Endothelial cell of umbilical vein (primary cell): ENCODE results near the gene NTN5. TPM values are rescaled to one million over a fixed set of nuclear protein-coding genes. Genes with fewer than 3 reads are reported as not detected.

Experiments used
- BruUV-seq: library from RNA; stranded (reverse); fragments of 400-500 nt; replicated peaks from 2 replicates; lab custom pipeline; 2021; lab: Mats Ljungman, UMichigan
- CTCF ChIA-PET: fragments of 300-600, 350-600 bp; sonication (Branson Sonifier 250); formaldehyde crosslinking; loops from one replicate; lab custom pipeline; 2021; ENCODE audit warnings: antibody characterized with exemption, inconsistent platforms; lab: Charles Lee
- POLR2A ChIA-PET: fragments of 300-600, 350-600 bp; sonication (Branson Sonifier 250); formaldehyde crosslinking; loops from one replicate; lab custom pipeline; 2021; ENCODE audit warnings: antibody characterized with exemption, inconsistent platforms; lab: Charles Lee
- DNase-seq: peaks from one replicate; pipeline ENCODE4 v3.0.0-alpha.2; 2011; ENCODE audit warnings: low read depth, low spot score
- FAIRE-seq: peaks from 2 replicates; lab custom pipeline; 2011; peaks lifted over from hg19 to GRCh38; lab: Jason Lieb, UNC
- H2AFZ ChIP-seq: 2 replicates; pipeline ENCODE4 v1.6.0; 2012; ENCODE audit warnings: low read depth, low read length, control low read depth, inconsistent platforms
- H3K27ac ChIP-seq: 2 replicates; pipeline ENCODE4 v1.5.1; 2011; ENCODE audit warnings: low read depth, mild to moderate bottlenecking, control low read depth, low read length, moderate library complexity; ENCODE audit not compliant: insufficient read depth
- H3K27me3 ChIP-seq, 2 experiments: 2 replicates each; pipeline versions ENCODE4 v1.6.0 to v1.6.1; 2011; ENCODE audit warnings: low read length in 2 of 2, mixed read lengths in 1 of 2; ENCODE audit not compliant: control insufficient read depth in 2 of 2, insufficient read depth in 2 of 2
- H3K36me3 ChIP-seq, 2 experiments: 2 replicates in 1 of 2; 3 replicates in 1 of 2; pipeline ENCODE4 v1.5.1; 2011; ENCODE audit warnings: low read length in 2 of 2, mild to moderate bottlenecking in 1 of 2, moderate library complexity in 1 of 2; ENCODE audit not compliant: control insufficient read depth in 2 of 2, insufficient read depth in 2 of 2; ENCODE audit errors: extremely low read depth in 1 of 2
- H3K4me1 ChIP-seq: 3 replicates; pipeline ENCODE4 v1.5.1; 2011; ENCODE audit warnings: mild to moderate bottlenecking, low read length; ENCODE audit not compliant: control insufficient read depth, insufficient read depth; ENCODE audit errors: extremely low read depth
- H3K4me2 ChIP-seq: 2 replicates; pipeline ENCODE4 v1.6.1; 2011; ENCODE audit warnings: low read length, control low read depth, mixed read lengths; ENCODE audit not compliant: insufficient read depth
- H3K4me3 ChIP-seq, 3 experiments: fragments of 200-600 bp in 1 of 3; sonication (generic), shearing (Covaris generic) in 1 of 3; replicated peaks in 1 of 3; 2 replicates each; pipeline ENCODE4 v1.5.1; 2011 to 2016; ENCODE audit warnings: control low read depth in 3 of 3, low read length in 3 of 3, mild to moderate bottlenecking in 2 of 3, inconsistent platforms in 1 of 3, low read depth in 1 of 3, moderate library complexity in 1 of 3; ENCODE audit not compliant: insufficient read depth in 1 of 3
- H3K79me2 ChIP-seq: 2 replicates; pipeline ENCODE4 v1.6.0; 2012; ENCODE audit warnings: low read length, inconsistent platforms; ENCODE audit not compliant: control insufficient read depth, insufficient read depth
- H3K9ac ChIP-seq: replicated peaks from 2 replicates; pipeline ENCODE3; 2011; ENCODE audit warnings: low read length, control low read depth; ENCODE audit not compliant: insufficient read depth; ENCODE audit errors: extremely low read depth
- H3K9me1 ChIP-seq: replicated peaks from 3 replicates; pipeline ENCODE4 v1.6.0; 2011; ENCODE audit warnings: mild to moderate bottlenecking, low read length; ENCODE audit not compliant: control insufficient read depth, insufficient read depth; ENCODE audit errors: extremely low read depth
- H3K9me3 ChIP-seq: replicated peaks from 2 replicates; pipeline ENCODE4 v1.5.1; 2012; ENCODE audit warnings: low read length, inconsistent platforms; ENCODE audit not compliant: control insufficient read depth, insufficient read depth
- H4K20me1 ChIP-seq: replicated peaks from 2 replicates; pipeline ENCODE3; 2011; ENCODE audit warnings: mild to moderate bottlenecking, low read length; ENCODE audit not compliant: control insufficient read depth, insufficient read depth; ENCODE audit errors: extremely low read depth
- CTCF ChIP-seq, 2 donors: IDR thresholded peaks; 1 replicate in 1 of 2; 2 replicates in 1 of 2; pipeline ENCODE4 v1.5.1; 2011; ENCODE audit warnings: low read length in 2 of 2, mild to moderate bottlenecking in 2 of 2, moderate library complexity in 2 of 2, control low read depth in 1 of 2, inconsistent platforms in 1 of 2, low read depth in 1 of 2; ENCODE audit not compliant: insufficient read depth in 1 of 2; ENCODE audit errors: extremely low read depth in 1 of 2
- EZH2 ChIP-seq: IDR thresholded peaks from 2 replicates; pipeline ENCODE4 v1.6.1; 2012; ENCODE audit warnings: borderline replicate concordance, low read depth, mild to moderate bottlenecking, moderate library complexity, low read length, inconsistent platforms; ENCODE audit not compliant: severe bottlenecking
- FOS ChIP-seq: IDR thresholded peaks from 2 replicates; pipeline ENCODE4 v1.6.1; 2011; ENCODE audit warnings: mild to moderate bottlenecking, low read length, moderate library complexity, borderline replicate concordance; ENCODE audit not compliant: insufficient read depth
- GATA2 ChIP-seq: IDR thresholded peaks from 2 replicates; pipeline ENCODE4 v1.7.0; 2011; ENCODE audit warnings: low read depth, mild to moderate bottlenecking, moderate library complexity, mixed read lengths, low read length; ENCODE audit not compliant: insufficient read length, insufficient read depth
- JUN ChIP-seq: IDR thresholded peaks from 2 replicates; pipeline ENCODE4 v1.6.1; 2011; ENCODE audit warnings: borderline replicate concordance, low read depth; ENCODE audit not compliant: insufficient read length, insufficient read depth
- MAX ChIP-seq: IDR thresholded peaks from 2 replicates; pipeline ENCODE4 v1.6.1; 2011; ENCODE audit not compliant: insufficient read depth, insufficient read length
- MYC ChIP-seq: IDR thresholded peaks from one replicate; pipeline ENCODE4 v1.6.1; 2011; ENCODE audit warnings: mild to moderate bottlenecking, low read depth, low read length
- POLR2A ChIP-seq: IDR thresholded peaks from 2 replicates; pipeline ENCODE4 v1.6.1; 2012; ENCODE audit warnings: low read depth, mild to moderate bottlenecking, control low read depth, low read length
- POLR2AphosphoS5 ChIP-seq: IDR thresholded peaks from 2 replicates; pipeline ENCODE4 v1.6.1; 2012; ENCODE audit warnings: low read depth, mild to moderate bottlenecking, control low read depth, low read length, moderate library complexity; ENCODE audit not compliant: insufficient read depth
- dilution Hi-C: fragments of 300-500 bp; cut with MboI; formaldehyde crosslinking; loops from one replicate; pipeline ENCODE4 v1.15.0; 2019; ENCODE audit warnings: low sequenced_read_pairs; ENCODE audit not compliant: extremely low pct_ligation_motif_present
- intact Hi-C: fragments of 100-400 bp; cut with micrococcal nuclease; formaldehyde crosslinking; loops from one replicate; pipeline ENCODE4 v1.10.0; 2022
- polyA plus RNA-seq, 4 experiments: library from polyadenylated mRNA; depleted of rRNA in 3 of 4; stranded (reverse) in 3 of 4; unstranded in 1 of 4; fragments of >200 nt; gene quantifications; 2 replicates each; pipeline versions ENCODE4 v1.2.1 to v1.2.3, GENCODE V29; 2011 to 2012; ENCODE audit warnings: missing spikeins in 1 of 4
- total RNA-seq: library from RNA; stranded (reverse); gene quantifications from 2 replicates; pipeline ENCODE4 v1.2.3, GENCODE V29; 2021

NTN5 gene
- total and polyA plus RNA-seq, 2 donors (not counting 3 experiments of a cell fraction or from before 2014, with no cell fraction given): 0.11 TPM; not detected in 1

DNA sequence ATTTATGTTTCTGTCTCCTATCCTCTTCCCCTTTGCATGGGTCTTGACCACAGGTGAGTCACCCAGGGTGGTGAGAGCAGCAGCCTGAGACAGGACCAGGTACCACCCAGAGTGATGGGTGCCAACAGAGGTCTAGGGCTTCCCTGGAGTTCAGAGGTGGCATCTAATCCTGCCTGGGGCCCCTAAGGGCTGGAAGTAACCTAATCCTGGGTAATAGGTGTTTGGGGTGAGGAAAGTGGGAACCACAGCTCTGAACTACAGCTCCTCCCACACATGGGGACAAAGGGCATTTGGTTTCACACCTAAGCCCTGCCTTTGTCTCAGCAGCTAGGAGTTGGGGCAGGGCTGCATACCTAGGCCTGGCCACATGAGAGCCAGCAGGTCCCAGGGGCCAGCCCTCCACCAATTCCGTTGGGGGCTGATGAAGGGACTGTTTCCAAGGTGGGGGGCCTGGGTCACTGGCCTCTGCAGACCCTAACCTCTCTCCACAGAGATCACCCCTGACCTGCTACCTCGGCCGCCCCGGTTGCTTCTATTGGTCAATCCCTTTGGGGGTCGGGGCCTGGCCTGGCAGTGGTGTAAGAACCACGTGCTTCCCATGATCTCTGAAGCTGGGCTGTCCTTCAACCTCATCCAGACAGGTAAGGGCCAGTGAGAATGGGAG is 45.5 kb downstream of the NTN5 start:
- no peaks in the 10 kb centered on the region for H3K27me3 ChIP-seq
- dilution Hi-C loops: no loop called here
- POLR2A ChIA-PET: no interaction called here
- intact Hi-C loops: no loop called here
- no peak overlapping the region for H3K4me2 ChIP-seq
- no peaks in the 10 kb centered on the region for H4K20me1 ChIP-seq
- BruUV-seq: no TSS peak
- FAIRE-seq (no peak), DNase-seq (no peak)
- no peaks in the 10 kb centered on the region for H3K9me3 ChIP-seq
- no peaks in the 10 kb centered on the region for H3K9me1 ChIP-seq
- no peaks in the 10 kb centered on the region for H3K79me2 ChIP-seq
- H3K36me3 ChIP-seq: peaks cover 0 to 2% of the 10 kb centered on the region in 2 experiments
- H3K4me3 ChIP-seq: no peak overlapping the region
- no peak for TF ChIP-seq EZH2
- no peak for TF ChIP-seq POLR2A
- no peak for TF ChIP-seq GATA2
- TF ChIP-seq CTCF (IDR thresholded peaks at IDR 0.05; ENCODE audit: extremely low read depth in 1 of 2, insufficient read depth in 1 of 2, low read depth in 1 of 2, low read length in 2 of 2): no peak
- no peak for TF ChIP-seq MAX
- no peak for TF ChIP-seq MYC
- TF ChIP-seq JUN: no peak
- TF ChIP-seq FOS: no peak
- no peak for TF ChIP-seq POLR2AphosphoS5
- H3K9ac ChIP-seq: no peak overlapping the region
- H2AFZ ChIP-seq: no peak overlapping the region
- no peak overlapping the region for H3K27ac ChIP-seq
- peaks cover 18% of the 10 kb centered on the region for H3K4me1 ChIP-seq
- CTCF ChIA-PET: no interaction called here
